HCT116 (cell line): ENCODE data around the gene CSNK2A1. TPM values are rescaled to one million over a fixed set of nuclear protein-coding genes. Genes with fewer than 3 reads are reported as not detected.
"Not testable (repeated sequence)": the region's sequence is repeated elsewhere in the genome, so short reads cannot be mapped to it uniquely, and the experiment has no call there.

Source experiments
- ATAC-seq: fragments of 200-7000 bp; cut with Tn5 transposase; 2 replicates; pipeline ENCODE4 v1.9.1; 2020; ENCODE audit warnings: mild to moderate bottlenecking, moderate library complexity
- BruUV-seq: library from RNA; stranded (reverse); fragments of 400-500 nt; replicated peaks from 2 replicates; lab custom pipeline; 2021; lab: Mats Ljungman, UMichigan
- CTCF ChIA-PET: fragments of 300-600 bp; sonication (Branson Sonifier 250); formaldehyde crosslinking; loops from one replicate; lab custom pipeline; 2021; ENCODE audit warnings: antibody characterized with exemption; lab: Charles Lee
- POLR2A ChIA-PET: fragments of 300-600, 350-600 bp; sonication (Branson Sonifier 250); formaldehyde crosslinking; loops from one replicate; lab custom pipeline; 2021; ENCODE audit warnings: antibody characterized with exemption; lab: Charles Lee
- RAD21 ChIA-PET, 2 experiments: fragments of 300-600 bp; sonication (Branson Sonifier 250); formaldehyde crosslinking; loops; one replicate each; lab custom pipeline; 2023; ENCODE audit warnings: low total read pairs in 2 of 2; ENCODE audit not compliant: uncharacterized antibody in 2 of 2, unreplicated experiment in 2 of 2, low non-redundant PET in 1 of 2; lab: Charles Lee
- DNase-seq: peaks from one replicate; pipeline ENCODE4 v3.0.0-alpha.2; 2010; ENCODE audit warnings: low read depth, low spot score
- H2AFZ ChIP-seq: fragments of 200-600 bp; shearing (Covaris generic), sonication (generic); 2 replicates; pipeline ENCODE4 v1.6.1; 2017; ENCODE audit warnings: low read depth, mixed run types, mixed read lengths, antibody characterized with exemption, low read length; ENCODE audit not compliant: poor library complexity, severe bottlenecking
- H3K27ac ChIP-seq: 2 replicates; pipeline ENCODE4 v1.5.1; 2012; ENCODE audit warnings: low read depth, low read length
- H3K27me3 ChIP-seq: fragments of 200-600 bp; sonication (generic); 2 replicates; pipeline ENCODE4 v1.6.1; 2016; ENCODE audit warnings: mixed run types, low read length, mixed read lengths; ENCODE audit not compliant: insufficient read depth
- H3K36me3 ChIP-seq, 2 experiments: fragments of 200-500 bp in 1 of 2; fragments of 200-600 bp in 1 of 2; sonication (Bioruptor generic) in 1 of 2; sonication (generic) in 1 of 2; 2 replicates each; pipeline versions ENCODE4 v1.5.1 to v1.6.1; 2014 to 2016; ENCODE audit warnings: low read length in 2 of 2, inconsistent platforms in 1 of 2, mixed read lengths in 1 of 2, mixed run types in 1 of 2; ENCODE audit not compliant: insufficient read depth in 2 of 2, control insufficient read depth in 1 of 2
- H3K4me1 ChIP-seq, 2 experiments: fragments of 200-600 bp in 1 of 2; sonication (generic) in 1 of 2; 2 replicates each; pipeline versions ENCODE4 v1.5.1 to v1.6.1; 2012 to 2017; ENCODE audit warnings: low read length in 2 of 2, inconsistent platforms in 1 of 2, mild to moderate bottlenecking in 1 of 2, mixed read lengths in 1 of 2, mixed run types in 1 of 2, moderate library complexity in 1 of 2; ENCODE audit not compliant: insufficient read depth in 2 of 2, control insufficient read depth in 1 of 2
- H3K4me2 ChIP-seq: fragments of 200-600 bp; sonication (generic); 2 replicates; pipeline ENCODE4 v1.6.1; 2017; ENCODE audit warnings: mixed run types, low read length, mixed read lengths
- H3K4me3 ChIP-seq, 2 experiments: fragments of 200-600 bp in 1 of 2; sonication (generic) in 1 of 2; replicated peaks in 1 of 2; 2 replicates each; pipeline ENCODE4 v1.5.1; 2011 to 2016; ENCODE audit warnings: low read length in 2 of 2, control low read depth in 1 of 2, low read depth in 1 of 2, mild to moderate bottlenecking in 1 of 2, mixed read lengths in 1 of 2, mixed run types in 1 of 2
- H3K79me2 ChIP-seq: fragments of 200-600 bp; sonication (generic); 2 replicates; pipeline ENCODE4 v1.6.1; 2017; ENCODE audit warnings: mild to moderate bottlenecking, mixed run types, low read length, moderate library complexity, mixed read lengths; ENCODE audit not compliant: insufficient read depth
- H3K9ac ChIP-seq: fragments of 200-600 bp; sonication (generic); 2 replicates; pipeline ENCODE4 v1.6.1; 2016; ENCODE audit warnings: low read length, mixed read lengths
- H3K9me2 ChIP-seq: fragments of 200-600 bp; sonication (generic), shearing (Covaris generic); 2 replicates; pipeline ENCODE4 v1.6.1; 2017; ENCODE audit warnings: mixed run types, mild to moderate bottlenecking, moderate library complexity; ENCODE audit not compliant: insufficient read depth
- H3K9me3 ChIP-seq, 2 experiments: fragments of 200-500 bp in 1 of 2; fragments of 200-600 bp in 1 of 2; sonication (Bioruptor generic) in 1 of 2; sonication (generic) in 1 of 2; 2 replicates each; pipeline ENCODE4 v1.6.1; 2014 to 2017; ENCODE audit warnings: low read length in 2 of 2, mixed read lengths in 2 of 2, inconsistent platforms in 1 of 2, low read depth in 1 of 2, mild to moderate bottlenecking in 1 of 2, mixed run types in 1 of 2, moderate library complexity in 1 of 2; ENCODE audit not compliant: control insufficient read depth in 1 of 2, insufficient read depth in 1 of 2
- H4K20me1 ChIP-seq: fragments of 200-600 bp; sonication (generic), shearing (Covaris generic); 2 replicates; pipeline ENCODE4 v1.6.1; 2017; ENCODE audit warnings: mixed run types, mild to moderate bottlenecking, moderate library complexity; ENCODE audit not compliant: insufficient read depth
- CBX3 ChIP-seq: IDR thresholded peaks from 2 replicates; pipeline ENCODE4 v1.6.1; 2012; ENCODE audit warnings: low read depth
- ELF1 ChIP-seq: IDR thresholded peaks from 2 replicates; pipeline ENCODE4 v1.6.1; 2012; ENCODE audit warnings: low read depth, borderline replicate concordance
- EZH2 ChIP-seq: fragments of 200-600 bp; sonication (generic); IDR thresholded peaks from 2 replicates; pipeline ENCODE4 v1.6.1; 2017; ENCODE audit warnings: antibody characterized with exemption, mixed run types
- EZH2phosphoT487 ChIP-seq: fragments of 200-600 bp; IDR thresholded peaks from 2 replicates; pipeline ENCODE4 v1.6.1; 2018; ENCODE audit warnings: antibody characterized with exemption, borderline replicate concordance
- FOSL1 ChIP-seq: IDR thresholded peaks from 2 replicates; pipeline ENCODE4 v1.6.1; 2012; ENCODE audit warnings: low read depth
- POLR2AphosphoS5 ChIP-seq: IDR thresholded peaks from 2 replicates; pipeline ENCODE4 v1.6.1; 2011; ENCODE audit warnings: mild to moderate bottlenecking, low read depth, low read length, moderate library complexity
- SP1 ChIP-seq: IDR thresholded peaks from 2 replicates; pipeline ENCODE4 v1.6.1; 2012; ENCODE audit warnings: low read depth
- SRF ChIP-seq: IDR thresholded peaks from 2 replicates; pipeline ENCODE4 v1.6.1; 2012; ENCODE audit warnings: low read depth
- TCF7L2 ChIP-seq: IDR thresholded peaks from 2 replicates; pipeline ENCODE4 v1.7.0; 2011; ENCODE audit warnings: borderline replicate concordance, inconsistent platforms; ENCODE audit not compliant: insufficient read depth, insufficient read length; ENCODE audit errors: extremely low read depth
- intact Hi-C: fragments of 100-400 bp; cut with micrococcal nuclease; formaldehyde crosslinking; loops from 2 replicates; pipeline ENCODE4 v1.10.0; 2022
- total RNA-seq: library from RNA; stranded (reverse); gene quantifications from one replicate; pipeline ENCODE4 v1.2.1, GENCODE V29; 2021; ENCODE audit not compliant: unreplicated experiment
- TF ChIP-seq, protein P1 (sequence below): IDR thresholded peaks from 2 replicates; pipeline ENCODE4 v1.6.1; 2012
- TF ChIP-seq, protein P2 (sequence below), 3 experiments: fragments of 200-600 bp in 1 of 3; sonication (generic) in 1 of 3; IDR thresholded peaks in 2 of 3; conservative IDR thresholded peaks in 1 of 3; 2 replicates each; pipeline ENCODE4 v1.5.1; 2012 to 2017; ENCODE audit warnings: low read depth in 2 of 3, low read length in 2 of 3, antibody characterized with exemption in 1 of 3, borderline replicate concordance in 1 of 3, control low read depth in 1 of 3, mild to moderate bottlenecking in 1 of 3, mixed read lengths in 1 of 3, mixed run types in 1 of 3, moderate library complexity in 1 of 3; ENCODE audit not compliant: insufficient read depth in 1 of 3
- TF ChIP-seq, protein P3 (sequence below): IDR thresholded peaks from 2 replicates; pipeline ENCODE4 v1.6.1; 2012; ENCODE audit warnings: low read depth

CSNK2A1 gene
- total RNA-seq, 1 experiment from 2014 or later = 284 TPM

DNA sequence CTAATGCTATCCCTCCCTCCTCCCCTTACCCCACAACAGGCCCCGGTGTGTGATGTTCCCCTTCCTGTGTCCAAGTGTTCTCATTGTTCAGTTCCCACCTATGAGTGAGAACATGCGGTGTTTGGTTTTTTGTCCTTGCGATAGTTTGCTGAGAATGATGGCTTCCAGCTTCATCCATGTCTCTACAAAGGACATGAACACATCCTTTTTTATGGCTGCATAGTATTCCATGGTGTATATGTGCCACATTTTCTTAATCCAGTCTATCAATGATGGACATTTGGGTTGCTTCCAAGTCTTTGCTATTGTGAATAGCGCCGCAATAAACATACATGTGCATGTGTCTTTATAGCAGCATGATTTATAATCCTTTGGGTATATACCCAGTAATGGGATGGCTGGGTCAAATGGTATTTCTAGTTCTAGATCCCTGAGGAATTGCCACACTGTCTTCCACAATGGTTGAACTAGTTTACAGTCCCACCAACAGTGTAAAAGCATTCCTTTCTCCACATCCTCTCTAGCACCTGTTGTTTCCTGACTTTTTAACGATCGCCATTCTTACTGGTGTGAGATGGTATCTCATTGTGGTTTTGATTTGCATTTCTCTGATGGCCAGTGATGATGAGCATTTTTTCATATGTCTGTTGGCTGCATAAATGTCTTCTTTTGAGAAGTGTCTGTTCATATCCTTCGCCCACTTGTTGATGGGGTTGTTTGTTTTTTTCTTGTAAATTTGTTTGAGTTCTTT lies 35.5 kb upstream of the CSNK2A1 start:
- RAD21 ChIA-PET, intact Hi-C loops: not testable (repeated sequence)

DNA sequence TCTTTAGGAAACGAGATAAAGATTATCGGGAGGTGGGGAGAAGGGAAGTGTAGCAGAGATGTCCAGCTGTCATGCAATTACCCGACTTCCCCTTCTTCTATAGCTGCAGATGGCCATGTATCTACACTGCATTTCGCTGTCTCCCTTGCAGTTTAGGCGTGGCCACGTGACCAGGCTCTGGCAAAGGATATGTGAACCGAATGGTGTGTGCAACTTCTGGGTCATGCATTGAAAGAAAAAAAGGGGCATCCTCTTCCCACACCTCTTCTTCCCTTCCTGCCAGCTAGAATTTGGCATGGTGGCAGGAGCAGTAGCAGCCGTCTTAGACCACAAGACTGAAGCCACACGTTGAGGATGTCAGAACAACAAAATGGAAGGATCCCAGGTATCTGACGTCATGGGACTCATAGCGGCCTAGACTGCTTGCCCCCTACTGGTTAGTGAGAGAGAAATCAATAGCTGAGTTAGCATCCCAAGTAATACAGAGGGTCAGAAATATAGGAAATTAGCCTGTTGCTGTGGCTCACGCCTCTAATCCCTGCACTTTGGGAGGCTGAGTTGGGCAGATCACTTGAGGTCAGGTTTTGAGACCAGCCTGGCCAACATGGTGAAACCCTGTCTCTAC lies 33.7 kb upstream of the CSNK2A1 start:
- intact Hi-C loops = no loop called here
- peak; percentile 77 for DNase-seq
- no TSS peak for BruUV-seq
- Histone ChIP-seq H3K27ac (no peak overlapping the region), H3K27me3 (no peaks in the 10 kb centered on the region), H3K4me1 (peaks cover 0 to 9% of the 10 kb centered on the region in 2 experiments; a peak in 2 of 4 replicates), H4K20me1 (no peaks in the 10 kb centered on the region), H3K79me2 (no peaks in the 10 kb centered on the region), H3K4me3 (no peak overlapping the region), H3K9me3 (no peaks in the 10 kb centered on the region), H3K4me2 (peak overlapping the region; percentile 42), H2AFZ (peak overlapping the region; percentile 94), H3K36me3 (no peaks in the 10 kb centered on the region), H3K9me2 (no peaks in the 10 kb centered on the region), H3K9ac (no peak overlapping the region)
- RAD21 ChIA-PET = no interaction called here
- CTCF ChIA-PET = interaction anchor here (0.8 to 1.6 kb wide), 5 partner anchors 12 to 191 kb away, joined by 3 to 6 read pairs (median 4); partner anchors contain the start of gene SLC52A3
- peak; percentile 96 for ATAC-seq
- POLR2A ChIA-PET = interaction anchor here (0.7 to 1.8 kb wide), 3 partner anchors 21 to 192 kb away, joined by 3 to 4 read pairs (median 3); no protein-coding TSS in a partner anchor
- 0 out of 2 replicates have a peak, but pooled peaks have one; percentile 20 for TF ChIP-seq POLR2AphosphoS5
- no peak for TF ChIP-seq TCF7L2
- no peak for TF ChIP-seq SRF
- TF ChIP-seq, protein P1, sequence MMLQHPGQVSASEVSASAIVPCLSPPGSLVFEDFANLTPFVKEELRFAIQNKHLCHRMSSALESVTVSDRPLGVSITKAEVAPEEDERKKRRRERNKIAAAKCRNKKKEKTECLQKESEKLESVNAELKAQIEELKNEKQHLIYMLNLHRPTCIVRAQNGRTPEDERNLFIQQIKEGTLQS = no peak
- no peak for TF ChIP-seq SP1
- TF ChIP-seq, protein P2, sequence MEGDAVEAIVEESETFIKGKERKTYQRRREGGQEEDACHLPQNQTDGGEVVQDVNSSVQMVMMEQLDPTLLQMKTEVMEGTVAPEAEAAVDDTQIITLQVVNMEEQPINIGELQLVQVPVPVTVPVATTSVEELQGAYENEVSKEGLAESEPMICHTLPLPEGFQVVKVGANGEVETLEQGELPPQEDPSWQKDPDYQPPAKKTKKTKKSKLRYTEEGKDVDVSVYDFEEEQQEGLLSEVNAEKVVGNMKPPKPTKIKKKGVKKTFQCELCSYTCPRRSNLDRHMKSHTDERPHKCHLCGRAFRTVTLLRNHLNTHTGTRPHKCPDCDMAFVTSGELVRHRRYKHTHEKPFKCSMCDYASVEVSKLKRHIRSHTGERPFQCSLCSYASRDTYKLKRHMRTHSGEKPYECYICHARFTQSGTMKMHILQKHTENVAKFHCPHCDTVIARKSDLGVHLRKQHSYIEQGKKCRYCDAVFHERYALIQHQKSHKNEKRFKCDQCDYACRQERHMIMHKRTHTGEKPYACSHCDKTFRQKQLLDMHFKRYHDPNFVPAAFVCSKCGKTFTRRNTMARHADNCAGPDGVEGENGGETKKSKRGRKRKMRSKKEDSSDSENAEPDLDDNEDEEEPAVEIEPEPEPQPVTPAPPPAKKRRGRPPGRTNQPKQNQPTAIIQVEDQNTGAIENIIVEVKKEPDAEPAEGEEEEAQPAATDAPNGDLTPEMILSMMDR (IDR thresholded peaks at IDR 0.05 in 2 of 3, conservative IDR thresholded peaks at IDR 0.05 in 1 of 3; ENCODE audit: borderline replicate concordance in 1 of 3, insufficient read depth in 1 of 3, low read depth in 2 of 3, low read length in 2 of 3) = peak; percentile 26 to 78 (median 67); a peak in 5 of 6 replicates
- TF ChIP-seq, protein P3, sequence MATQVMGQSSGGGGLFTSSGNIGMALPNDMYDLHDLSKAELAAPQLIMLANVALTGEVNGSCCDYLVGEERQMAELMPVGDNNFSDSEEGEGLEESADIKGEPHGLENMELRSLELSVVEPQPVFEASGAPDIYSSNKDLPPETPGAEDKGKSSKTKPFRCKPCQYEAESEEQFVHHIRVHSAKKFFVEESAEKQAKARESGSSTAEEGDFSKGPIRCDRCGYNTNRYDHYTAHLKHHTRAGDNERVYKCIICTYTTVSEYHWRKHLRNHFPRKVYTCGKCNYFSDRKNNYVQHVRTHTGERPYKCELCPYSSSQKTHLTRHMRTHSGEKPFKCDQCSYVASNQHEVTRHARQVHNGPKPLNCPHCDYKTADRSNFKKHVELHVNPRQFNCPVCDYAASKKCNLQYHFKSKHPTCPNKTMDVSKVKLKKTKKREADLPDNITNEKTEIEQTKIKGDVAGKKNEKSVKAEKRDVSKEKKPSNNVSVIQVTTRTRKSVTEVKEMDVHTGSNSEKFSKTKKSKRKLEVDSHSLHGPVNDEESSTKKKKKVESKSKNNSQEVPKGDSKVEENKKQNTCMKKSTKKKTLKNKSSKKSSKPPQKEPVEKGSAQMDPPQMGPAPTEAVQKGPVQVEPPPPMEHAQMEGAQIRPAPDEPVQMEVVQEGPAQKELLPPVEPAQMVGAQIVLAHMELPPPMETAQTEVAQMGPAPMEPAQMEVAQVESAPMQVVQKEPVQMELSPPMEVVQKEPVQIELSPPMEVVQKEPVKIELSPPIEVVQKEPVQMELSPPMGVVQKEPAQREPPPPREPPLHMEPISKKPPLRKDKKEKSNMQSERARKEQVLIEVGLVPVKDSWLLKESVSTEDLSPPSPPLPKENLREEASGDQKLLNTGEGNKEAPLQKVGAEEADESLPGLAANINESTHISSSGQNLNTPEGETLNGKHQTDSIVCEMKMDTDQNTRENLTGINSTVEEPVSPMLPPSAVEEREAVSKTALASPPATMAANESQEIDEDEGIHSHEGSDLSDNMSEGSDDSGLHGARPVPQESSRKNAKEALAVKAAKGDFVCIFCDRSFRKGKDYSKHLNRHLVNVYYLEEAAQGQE = no peak
- no peak for TF ChIP-seq ELF1
- TF ChIP-seq CBX3 = 0 out of 2 replicates have a peak, but pooled peaks have one; percentile 66
- TF ChIP-seq FOSL1 = no peak
- TF ChIP-seq EZH2phosphoT487 = no peak
- TF ChIP-seq EZH2 = no peak

More for the DNA sequence above, 35.5 kb upstream of the CSNK2A1 start:
- BruUV-seq, H3K27me3 ChIP-seq, H3K9me3 ChIP-seq, CTCF ChIA-PET, H3K9ac ChIP-seq, H3K4me2 ChIP-seq, H3K79me2 ChIP-seq, DNase-seq, ATAC-seq, H3K4me3 ChIP-seq, H3K36me3 ChIP-seq, H4K20me1 ChIP-seq, H3K9me2 ChIP-seq, H3K27ac ChIP-seq, POLR2A ChIA-PET, H2AFZ ChIP-seq: not testable (repeated sequence)
- peaks cover under 1 to 10% of the 10 kb centered on the region in 2 experiments; a peak in 3 of 4 replicates for H3K4me1 ChIP-seq
